Keratinocyte (primary cell): ENCODE data around the gene IQCE.
"Not testable (repeated sequence)": the region's sequence is repeated elsewhere in the genome, so short reads cannot be mapped to it uniquely, and the experiment has no call there.

Source experiments
- CTCF ChIP-seq, 3 experiments: IDR thresholded peaks in 1 of 3; conservative IDR thresholded peaks in 1 of 3; optimal IDR thresholded peaks in 1 of 3; 2 replicates in 2 of 3; 3 replicates in 1 of 3; pipeline versions ENCODE3 to v1.5.1; 2011; ENCODE audit warnings: low read length in 3 of 3, mild to moderate bottlenecking in 3 of 3, moderate library complexity in 2 of 3, control low read depth in 1 of 3, inconsistent platforms in 1 of 3; ENCODE audit not compliant: insufficient read depth in 2 of 3; ENCODE audit errors: extremely low read depth in 1 of 3
- EZH2 ChIP-seq: IDR thresholded peaks from one replicate; pipeline ENCODE4 v1.6.1; 2012; ENCODE audit warnings: inconsistent platforms, mild to moderate bottlenecking, low read length, moderate library complexity

- not testable (repeated sequence) for TF ChIP-seq CTCF (optimal IDR thresholded peaks at IDR 0.05 in 1 of 3, IDR thresholded peaks at IDR 0.05 in 1 of 3, conservative IDR thresholded peaks at IDR 0.05 in 1 of 3; ENCODE audit: extremely low read depth in 1 of 3, insufficient read depth in 2 of 3, low read length in 3 of 3); EZH2
These were observed 27.6 kb upstream of the IQCE start for GRCh38 chr7:2530994-2531795.
